SK-N-SH (cell line): ENCODE data around the gene SLC8B1. TPM values are rescaled to one million over a fixed set of nuclear protein-coding genes. Genes with fewer than 3 reads are reported as not detected.
A peak's percentile ranks its signal among the peaks of the same experiment; 100 is the strongest.

Experiments used
- CTCF ChIA-PET: fragments of 300-600, 350-600 bp; formaldehyde crosslinking; extraction: SDS; loops from one replicate; lab custom pipeline; 2021; lab: Yijun Ruan, JAX
- POLR2A ChIA-PET: fragments of 350-600 bp; sonication (Branson Sonifier 250); formaldehyde crosslinking; extraction: SDS; loops from one replicate; lab custom pipeline; 2020; ENCODE audit warnings: antibody characterized with exemption, inconsistent platforms; lab: Yijun Ruan, JAX
- DNase-seq: peaks from one replicate; pipeline ENCODE4 v3.0.0; 2012
- H2AFZ ChIP-seq: fragments of 200-600 bp; sonication (generic); 2 replicates; pipeline ENCODE4 v1.8.1; 2016; ENCODE audit warnings: antibody characterized with exemption, mild to moderate bottlenecking, low read depth
- H3F3A ChIP-seq: fragments of 200-600 bp; sonication (generic); replicated peaks from 2 replicates; pipeline ENCODE3; 2016; ENCODE audit warnings: antibody characterized with exemption, mild to moderate bottlenecking; ENCODE audit not compliant: insufficient read depth
- H3K27ac ChIP-seq, 2 experiments: fragments of 200-500 bp in 1 of 2; fragments of 200-600 bp in 1 of 2; sonication (Bioruptor generic) in 1 of 2; sonication (generic), shearing (Covaris generic) in 1 of 2; 2 replicates each; pipeline versions ENCODE4 v1.5.1 to v1.6.1; 2014 to 2016; ENCODE audit warnings: low read depth in 2 of 2, inconsistent platforms in 1 of 2, low read length in 1 of 2, mild to moderate bottlenecking in 1 of 2, mixed read lengths in 1 of 2
- H3K27me3 ChIP-seq: fragments of 200-600 bp; sonication (generic), shearing (Covaris generic); 2 replicates; pipeline ENCODE4 v1.6.1; 2016; ENCODE audit warnings: mixed run types; ENCODE audit not compliant: insufficient read depth
- H3K36me3 ChIP-seq, 2 experiments: fragments of 200-500 bp in 1 of 2; fragments of 200-600 bp in 1 of 2; sonication (Bioruptor generic) in 1 of 2; sonication (generic) in 1 of 2; replicated peaks in 1 of 2; 2 replicates each; pipeline versions ENCODE3 to v1.5.1; 2014 to 2016; ENCODE audit warnings: low read length in 1 of 2, mild to moderate bottlenecking in 1 of 2; ENCODE audit not compliant: insufficient read depth in 2 of 2, control insufficient read depth in 1 of 2
- H3K4me1 ChIP-seq, 2 experiments: fragments of 200-500 bp in 1 of 2; fragments of 200-600 bp in 1 of 2; sonication (Bioruptor generic) in 1 of 2; sonication (generic), shearing (Covaris generic) in 1 of 2; 2 replicates each; pipeline versions ENCODE4 v1.5.1 to v1.6.1; 2014 to 2016; ENCODE audit warnings: low read depth in 1 of 2, low read length in 1 of 2, mixed run types in 1 of 2; ENCODE audit not compliant: insufficient read depth in 2 of 2, control insufficient read depth in 1 of 2
- H3K4me2 ChIP-seq: fragments of 200-600 bp; sonication (generic), shearing (Covaris generic); 2 replicates; pipeline ENCODE4 v1.6.1; 2017; ENCODE audit warnings: mixed run types
- H3K4me3 ChIP-seq, 2 experiments: fragments of 200-500 bp in 1 of 2; fragments of 200-600 bp in 1 of 2; sonication (Bioruptor generic) in 1 of 2; sonication (generic), shearing (Covaris generic) in 1 of 2; 2 replicates each; pipeline versions ENCODE4 v1.5.1 to v1.8.1; 2014 to 2016; ENCODE audit warnings: low read depth in 2 of 2, inconsistent platforms in 1 of 2, low read length in 1 of 2, mild to moderate bottlenecking in 1 of 2, mixed read lengths in 1 of 2, moderate library complexity in 1 of 2
- H3K79me2 ChIP-seq: fragments of 200-600 bp; sonication (generic); 2 replicates; pipeline ENCODE4 v1.8.1; 2017; ENCODE audit warnings: mild to moderate bottlenecking; ENCODE audit not compliant: insufficient read depth
- H3K9ac ChIP-seq: fragments of 200-600 bp; sonication (generic); 2 replicates; pipeline ENCODE4 v1.6.1; 2017; ENCODE audit warnings: mixed run types
- H3K9me2 ChIP-seq: fragments of 200-600 bp; sonication (generic); 2 replicates; pipeline ENCODE4 v1.6.1; 2017; ENCODE audit warnings: mixed run types
- H3K9me3 ChIP-seq: fragments of 200-600 bp; sonication (generic); 2 replicates; pipeline ENCODE4 v1.6.1; 2017; ENCODE audit warnings: mixed run types, mild to moderate bottlenecking, moderate library complexity
- H4K20me1 ChIP-seq: fragments of 200-600 bp; sonication (generic); 2 replicates; pipeline ENCODE4 v1.6.1; 2017; ENCODE audit warnings: mild to moderate bottlenecking, mixed run types; ENCODE audit not compliant: insufficient read depth
- CHD2 ChIP-seq: fragments of 150-350 bp; IDR thresholded peaks from 2 replicates; pipeline ENCODE4 v1.6.1; 2018; ENCODE audit warnings: low read length; ENCODE audit not compliant: partially characterized antibody
- EZH2phosphoT487 ChIP-seq: fragments of 200-600 bp; sonication (generic); IDR thresholded peaks from 2 replicates; pipeline ENCODE4 v1.6.1; 2017; ENCODE audit warnings: low read depth, mixed run types, mild to moderate bottlenecking, antibody characterized with exemption, moderate library complexity, borderline replicate concordance
- GABPA ChIP-seq: IDR thresholded peaks from 2 replicates; pipeline ENCODE4 v1.4.0; 2012; ENCODE audit warnings: low read depth, mild to moderate bottlenecking
- RCOR1 ChIP-seq: fragments of 150-350 bp; IDR thresholded peaks from 2 replicates; pipeline ENCODE4 v1.6.1; 2017; ENCODE audit warnings: antibody characterized with exemption, low read length
- SIN3A ChIP-seq: IDR thresholded peaks from 2 replicates; pipeline ENCODE4 v1.6.1; 2012; ENCODE audit warnings: low read depth, mild to moderate bottlenecking, low read length, moderate library complexity, borderline replicate concordance
- SMC3 ChIP-seq: IDR thresholded peaks from 2 replicates; pipeline ENCODE4 v1.6.1; 2012; ENCODE audit warnings: low read depth, low read length, improper control_type of control experiment
- TAF1 ChIP-seq: IDR thresholded peaks from 2 replicates; pipeline ENCODE4 v1.6.1; 2012; ENCODE audit warnings: low read depth, mild to moderate bottlenecking, low read length, moderate library complexity, borderline replicate concordance
- TCF12 ChIP-seq: IDR thresholded peaks from 2 replicates; pipeline ENCODE4 v1.4.0; 2012
- WGBS: methylation state at CpG from one replicate; pipeline ENCODE4 v1.1.6; 2017; ENCODE audit warnings: low lambda C conversion rate; 5-methylcytosine and 5-hydroxymethylcytosine counted together
- polyA plus RNA-seq, 3 experiments: library from polyadenylated mRNA; depleted of rRNA; stranded (reverse); fragments of >200 nt; gene quantifications; 2 replicates each; pipeline ENCODE4 v1.2.3, GENCODE V29; 2012
- TF ChIP-seq, protein P1 (sequence below): IDR thresholded peaks from 2 replicates; pipeline ENCODE4; 2012
- TF ChIP-seq, protein P2 (sequence below): IDR thresholded peaks from 2 replicates; pipeline ENCODE4 v1.6.1; 2012; ENCODE audit warnings: mild to moderate bottlenecking, low read depth, low read length, moderate library complexity
- TF ChIP-seq, protein P3 (sequence below): fragments of 200-600 bp; sonication (generic); IDR thresholded peaks from 2 replicates; pipeline ENCODE4 v1.6.1; 2017; ENCODE audit warnings: antibody characterized with exemption, mild to moderate bottlenecking, moderate library complexity
- TF ChIP-seq, protein P4 (sequence below): fragments of 150-350 bp; IDR thresholded peaks from 2 replicates; pipeline ENCODE4 v1.6.1; 2016; ENCODE audit warnings: mild to moderate bottlenecking, low read depth, low read length

Gene SLC8B1
- polyA plus RNA-seq, 1 of the 3 experiments (the other 2 are of a cell fraction), result 12.0 TPM

DNA sequence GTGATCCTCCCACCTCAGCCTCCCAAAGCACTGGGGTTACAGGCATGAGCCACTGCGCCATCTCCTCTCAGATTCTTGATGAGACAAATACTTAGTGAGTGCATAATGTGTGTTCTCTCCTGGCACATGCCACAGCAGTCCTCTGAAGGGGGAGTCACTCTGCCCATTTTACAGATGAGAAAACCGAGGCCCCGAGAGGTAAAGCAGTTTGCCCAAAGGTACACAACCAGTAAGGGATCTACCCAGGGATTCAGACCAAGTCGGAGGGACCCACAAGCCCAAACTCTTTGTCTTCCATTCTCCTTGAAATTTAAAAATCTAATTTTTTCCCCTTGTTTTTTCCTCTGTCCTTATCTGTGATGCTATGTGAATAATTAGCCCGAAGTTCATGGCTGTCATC lies 29.8 kb upstream of the SLC8B1 start (continued):
- TF ChIP-seq, protein P1, sequence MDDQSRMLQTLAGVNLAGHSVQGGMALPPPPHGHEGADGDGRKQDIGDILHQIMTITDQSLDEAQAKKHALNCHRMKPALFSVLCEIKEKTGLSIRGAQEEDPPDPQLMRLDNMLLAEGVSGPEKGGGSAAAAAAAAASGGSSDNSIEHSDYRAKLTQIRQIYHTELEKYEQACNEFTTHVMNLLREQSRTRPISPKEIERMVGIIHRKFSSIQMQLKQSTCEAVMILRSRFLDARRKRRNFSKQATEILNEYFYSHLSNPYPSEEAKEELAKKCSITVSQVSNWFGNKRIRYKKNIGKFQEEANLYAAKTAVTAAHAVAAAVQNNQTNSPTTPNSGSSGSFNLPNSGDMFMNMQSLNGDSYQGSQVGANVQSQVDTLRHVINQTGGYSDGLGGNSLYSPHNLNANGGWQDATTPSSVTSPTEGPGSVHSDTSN, result no peak
- TF ChIP-seq SIN3A, result no peak
- TF ChIP-seq GABPA, result no peak

DNA sequence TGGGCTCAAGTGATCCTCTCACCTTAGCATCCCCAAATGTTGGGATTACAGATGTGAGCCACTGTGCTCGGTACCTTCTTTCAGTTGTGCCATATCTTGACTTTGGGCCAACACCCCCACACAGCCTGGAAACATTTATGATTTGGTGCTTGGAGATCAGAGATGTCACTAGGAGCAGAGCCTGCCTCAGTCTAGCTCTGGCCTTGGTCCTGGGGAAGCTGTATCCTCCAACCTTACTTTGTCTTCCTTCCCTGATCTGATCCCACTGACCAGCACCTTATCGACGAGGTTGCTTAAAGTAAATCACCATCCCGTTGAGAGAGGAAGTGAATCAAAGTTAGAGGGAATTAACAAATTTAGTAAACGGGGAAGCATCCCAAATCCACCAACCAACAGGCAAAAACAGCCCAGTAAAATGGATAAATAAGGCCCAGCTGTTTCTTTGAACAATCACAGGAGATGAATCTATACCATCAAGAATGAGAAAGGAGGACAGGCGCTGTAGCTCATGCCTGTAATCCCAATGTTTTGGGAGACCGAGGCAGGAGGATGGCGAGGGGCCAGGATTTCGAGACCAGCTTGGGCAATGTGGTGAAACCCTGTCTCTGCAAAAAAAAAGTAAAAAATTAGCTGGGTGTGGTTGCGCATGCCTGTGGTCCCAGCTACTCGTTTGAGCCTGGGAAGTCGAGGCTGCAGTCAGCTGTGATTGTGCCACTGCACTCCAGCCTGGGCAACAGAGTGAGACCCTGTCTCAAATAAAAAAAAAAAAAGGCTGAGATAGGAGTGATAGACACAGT lies 26.9 kb upstream of the SLC8B1 start:
- DNase-seq, result no peak
- Histone ChIP-seq H3K9me3 (no peaks in the 10 kb centered on the region), H3K36me3 (peaks cover 0 to 5% of the 10 kb centered on the region in 2 experiments), H3K27me3 (no peaks in the 10 kb centered on the region), H3K27ac (no peak overlapping the region), H2AFZ (no peak overlapping the region), H3K79me2 (peaks cover 19% of the 10 kb centered on the region; the same call in 1 of the 2 replicates), H3K4me2 (no peak overlapping the region), H3F3A (peaks cover 5% of the 10 kb centered on the region), H3K4me3 (no peak overlapping the region), H3K4me1 (peaks cover 0 to 11% of the 10 kb centered on the region in 2 experiments; a peak in 1 of 4 replicates), H3K9me2 (no peaks in the 10 kb centered on the region), H4K20me1 (0 out of 2 replicates have a peak, but pooled peaks cover 3% of the 10 kb centered on the region), H3K9ac (no peak overlapping the region)
- WGBS, result 93% methylated on average over 12 of the region's 12 CpGs
- ChIA-PET POLR2A (interaction anchor here (0.6 to 0.8 kb wide), 2 partner anchors 235 to 405 kb away, joined by 3 read pairs; no protein-coding TSS in a partner anchor), CTCF (interaction anchor here (0.9 to 1.8 kb wide), 3 partner anchors 15 to 164 kb away, joined by 3 to 7 read pairs (median 4); no protein-coding TSS in a partner anchor)
- TF ChIP-seq TCF12, result no peak
- TF ChIP-seq, protein P2, sequence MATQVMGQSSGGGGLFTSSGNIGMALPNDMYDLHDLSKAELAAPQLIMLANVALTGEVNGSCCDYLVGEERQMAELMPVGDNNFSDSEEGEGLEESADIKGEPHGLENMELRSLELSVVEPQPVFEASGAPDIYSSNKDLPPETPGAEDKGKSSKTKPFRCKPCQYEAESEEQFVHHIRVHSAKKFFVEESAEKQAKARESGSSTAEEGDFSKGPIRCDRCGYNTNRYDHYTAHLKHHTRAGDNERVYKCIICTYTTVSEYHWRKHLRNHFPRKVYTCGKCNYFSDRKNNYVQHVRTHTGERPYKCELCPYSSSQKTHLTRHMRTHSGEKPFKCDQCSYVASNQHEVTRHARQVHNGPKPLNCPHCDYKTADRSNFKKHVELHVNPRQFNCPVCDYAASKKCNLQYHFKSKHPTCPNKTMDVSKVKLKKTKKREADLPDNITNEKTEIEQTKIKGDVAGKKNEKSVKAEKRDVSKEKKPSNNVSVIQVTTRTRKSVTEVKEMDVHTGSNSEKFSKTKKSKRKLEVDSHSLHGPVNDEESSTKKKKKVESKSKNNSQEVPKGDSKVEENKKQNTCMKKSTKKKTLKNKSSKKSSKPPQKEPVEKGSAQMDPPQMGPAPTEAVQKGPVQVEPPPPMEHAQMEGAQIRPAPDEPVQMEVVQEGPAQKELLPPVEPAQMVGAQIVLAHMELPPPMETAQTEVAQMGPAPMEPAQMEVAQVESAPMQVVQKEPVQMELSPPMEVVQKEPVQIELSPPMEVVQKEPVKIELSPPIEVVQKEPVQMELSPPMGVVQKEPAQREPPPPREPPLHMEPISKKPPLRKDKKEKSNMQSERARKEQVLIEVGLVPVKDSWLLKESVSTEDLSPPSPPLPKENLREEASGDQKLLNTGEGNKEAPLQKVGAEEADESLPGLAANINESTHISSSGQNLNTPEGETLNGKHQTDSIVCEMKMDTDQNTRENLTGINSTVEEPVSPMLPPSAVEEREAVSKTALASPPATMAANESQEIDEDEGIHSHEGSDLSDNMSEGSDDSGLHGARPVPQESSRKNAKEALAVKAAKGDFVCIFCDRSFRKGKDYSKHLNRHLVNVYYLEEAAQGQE, result peak; percentile 75

DNA sequence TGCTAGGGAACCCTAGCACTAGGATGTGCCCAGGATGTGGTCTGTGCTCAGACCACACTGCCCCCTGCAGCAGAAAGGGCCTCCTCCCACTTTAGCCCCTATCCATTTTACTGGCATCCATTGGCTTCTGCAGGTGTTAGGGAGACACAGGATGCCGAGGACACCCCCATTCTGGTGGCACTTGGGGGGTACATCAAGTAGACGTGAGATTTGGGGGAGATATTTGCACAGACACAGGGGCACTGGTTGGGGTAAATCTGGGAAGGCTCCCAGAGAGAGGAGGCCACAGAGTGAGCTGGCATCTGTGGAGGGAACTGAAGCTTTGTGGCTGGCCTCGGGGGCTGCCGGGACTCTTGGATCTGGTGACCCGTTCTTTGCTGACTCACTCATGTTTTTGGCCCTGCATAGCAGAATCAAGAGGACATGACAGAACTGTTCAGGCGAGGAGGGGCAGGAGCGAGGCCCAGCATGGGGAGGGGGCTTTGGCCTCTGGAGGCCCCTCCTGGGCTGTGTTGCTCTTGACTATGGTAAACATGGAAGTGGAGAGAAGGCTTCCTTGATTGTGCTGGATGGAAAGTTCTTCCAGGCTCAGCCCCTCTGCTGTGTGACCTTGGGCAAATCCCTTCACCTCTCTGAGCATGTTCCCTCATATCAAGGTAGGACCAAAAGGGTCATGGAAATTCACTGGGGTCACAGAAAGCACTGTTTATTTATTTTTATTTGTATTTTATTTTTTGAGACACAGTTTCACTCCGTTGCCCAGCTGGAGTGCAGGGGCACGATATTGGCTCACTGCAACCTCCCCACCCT lies 25.2 kb upstream of the SLC8B1 start:
- peaks cover 19% of the 10 kb centered on the region; the same call in 1 of the 2 replicates for H3K79me2 ChIP-seq
- peak overlapping the region; percentile 85 for H3K4me2 ChIP-seq
- H3K27ac ChIP-seq, result no peak overlapping the region
- no peaks in the 10 kb centered on the region for H3K27me3 ChIP-seq
- peaks cover 0 to 4% of the 10 kb centered on the region in 2 experiments for H3K36me3 ChIP-seq
- DNase-seq, result peak; percentile 64
- no peak overlapping the region for H3K9ac ChIP-seq
- no peak overlapping the region for H2AFZ ChIP-seq
- H3K9me3 ChIP-seq, result no peaks in the 10 kb centered on the region
- H3K4me3 ChIP-seq, result peak overlapping the region; percentile 72 to 86; a peak in 2 of 4 replicates
- ChIA-PET POLR2A (no interaction called here), CTCF (interaction anchor here (1.1 to 1.4 kb wide), 4 partner anchors 44 to 185 kb away, joined by 3 to 4 read pairs (median 4); no protein-coding TSS in a partner anchor)
- 78% methylated on average over 9 of the region's 9 CpGs for WGBS
- peaks cover 5% of the 10 kb centered on the region for H3F3A ChIP-seq
- peaks cover 0 to 11% of the 10 kb centered on the region in 2 experiments; a peak in 1 of 4 replicates for H3K4me1 ChIP-seq
- no peaks in the 10 kb centered on the region for H3K9me2 ChIP-seq
- 0 out of 2 replicates have a peak, but pooled peaks cover 3% of the 10 kb centered on the region for H4K20me1 ChIP-seq
- TF ChIP-seq EZH2phosphoT487, result no peak
- TF ChIP-seq RCOR1, result no peak
- TF ChIP-seq, protein P3, sequence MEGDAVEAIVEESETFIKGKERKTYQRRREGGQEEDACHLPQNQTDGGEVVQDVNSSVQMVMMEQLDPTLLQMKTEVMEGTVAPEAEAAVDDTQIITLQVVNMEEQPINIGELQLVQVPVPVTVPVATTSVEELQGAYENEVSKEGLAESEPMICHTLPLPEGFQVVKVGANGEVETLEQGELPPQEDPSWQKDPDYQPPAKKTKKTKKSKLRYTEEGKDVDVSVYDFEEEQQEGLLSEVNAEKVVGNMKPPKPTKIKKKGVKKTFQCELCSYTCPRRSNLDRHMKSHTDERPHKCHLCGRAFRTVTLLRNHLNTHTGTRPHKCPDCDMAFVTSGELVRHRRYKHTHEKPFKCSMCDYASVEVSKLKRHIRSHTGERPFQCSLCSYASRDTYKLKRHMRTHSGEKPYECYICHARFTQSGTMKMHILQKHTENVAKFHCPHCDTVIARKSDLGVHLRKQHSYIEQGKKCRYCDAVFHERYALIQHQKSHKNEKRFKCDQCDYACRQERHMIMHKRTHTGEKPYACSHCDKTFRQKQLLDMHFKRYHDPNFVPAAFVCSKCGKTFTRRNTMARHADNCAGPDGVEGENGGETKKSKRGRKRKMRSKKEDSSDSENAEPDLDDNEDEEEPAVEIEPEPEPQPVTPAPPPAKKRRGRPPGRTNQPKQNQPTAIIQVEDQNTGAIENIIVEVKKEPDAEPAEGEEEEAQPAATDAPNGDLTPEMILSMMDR, result peak; percentile 33; the same call in 1 of the 2 replicates
- peak; percentile 18; the same call in 1 of the 2 replicates for TF ChIP-seq SMC3
- no peak for TF ChIP-seq GABPA
- no peak for TF ChIP-seq TAF1
- TF ChIP-seq, protein P4, sequence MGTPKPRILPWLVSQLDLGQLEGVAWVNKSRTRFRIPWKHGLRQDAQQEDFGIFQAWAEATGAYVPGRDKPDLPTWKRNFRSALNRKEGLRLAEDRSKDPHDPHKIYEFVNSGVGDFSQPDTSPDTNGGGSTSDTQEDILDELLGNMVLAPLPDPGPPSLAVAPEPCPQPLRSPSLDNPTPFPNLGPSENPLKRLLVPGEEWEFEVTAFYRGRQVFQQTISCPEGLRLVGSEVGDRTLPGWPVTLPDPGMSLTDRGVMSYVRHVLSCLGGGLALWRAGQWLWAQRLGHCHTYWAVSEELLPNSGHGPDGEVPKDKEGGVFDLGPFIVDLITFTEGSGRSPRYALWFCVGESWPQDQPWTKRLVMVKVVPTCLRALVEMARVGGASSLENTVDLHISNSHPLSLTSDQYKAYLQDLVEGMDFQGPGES, result no peak
- no peak for TF ChIP-seq CHD2
